ENCODE results near the gene RELA.
A peak's percentile ranks its signal among the peaks of the same experiment; 100 is the strongest.
"Not testable (repeated sequence)": the region's sequence is repeated elsewhere in the genome, so short reads cannot be mapped to it uniquely, and the experiment has no call there.

RELA gene
- 128 to 179 (median 141) reads per million in 4 experiments for total RNA-seq

DNA sequence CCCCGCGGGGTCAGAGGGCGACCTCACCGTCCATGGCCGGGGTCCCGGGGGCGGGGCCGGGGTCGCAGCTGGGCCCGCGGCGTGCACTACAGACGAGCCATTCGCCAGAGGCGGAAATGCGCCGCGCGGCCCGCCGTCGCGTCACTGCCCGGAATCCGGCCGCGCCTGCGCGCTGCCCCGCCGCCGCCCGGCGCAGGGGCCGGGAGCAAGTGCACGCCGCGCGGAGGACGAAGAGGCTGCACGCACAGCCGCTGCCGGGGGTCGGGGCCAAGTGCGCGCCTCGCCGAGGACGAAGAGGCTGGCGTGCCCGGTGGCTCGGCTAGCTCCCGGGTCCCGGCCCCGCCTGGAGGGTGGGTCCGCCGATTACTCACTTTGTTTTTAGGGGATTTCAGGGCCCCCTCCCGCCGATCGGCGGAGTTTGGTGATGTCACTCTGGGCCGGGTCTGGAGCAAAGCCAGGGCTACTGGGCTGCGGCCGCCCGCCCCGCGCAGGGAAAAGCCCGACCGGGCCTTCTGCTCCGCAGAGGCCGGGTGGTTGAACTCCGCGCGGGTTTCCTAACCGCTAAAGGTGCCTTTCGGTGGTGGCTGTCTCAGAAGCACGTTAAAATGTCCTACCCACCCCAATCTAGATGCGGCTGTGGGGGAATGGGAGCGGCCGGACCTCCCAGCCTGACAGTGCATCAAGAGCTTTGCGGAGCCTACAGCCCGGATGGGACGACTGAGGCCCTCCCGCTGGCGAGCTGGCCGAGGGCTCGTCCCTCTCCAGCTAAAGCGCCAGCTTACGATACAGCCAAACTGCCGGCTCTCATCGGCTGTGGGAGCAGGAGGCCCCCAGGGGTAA is at the start of gene RELA:
Gene RELA, minus strand, starts transcription at position 118 of the 840 bp plus-strand sequence. Its CDS starts 84 bp downstream, at position 34.
- DNase-seq: peak; percentile 81

DNA sequence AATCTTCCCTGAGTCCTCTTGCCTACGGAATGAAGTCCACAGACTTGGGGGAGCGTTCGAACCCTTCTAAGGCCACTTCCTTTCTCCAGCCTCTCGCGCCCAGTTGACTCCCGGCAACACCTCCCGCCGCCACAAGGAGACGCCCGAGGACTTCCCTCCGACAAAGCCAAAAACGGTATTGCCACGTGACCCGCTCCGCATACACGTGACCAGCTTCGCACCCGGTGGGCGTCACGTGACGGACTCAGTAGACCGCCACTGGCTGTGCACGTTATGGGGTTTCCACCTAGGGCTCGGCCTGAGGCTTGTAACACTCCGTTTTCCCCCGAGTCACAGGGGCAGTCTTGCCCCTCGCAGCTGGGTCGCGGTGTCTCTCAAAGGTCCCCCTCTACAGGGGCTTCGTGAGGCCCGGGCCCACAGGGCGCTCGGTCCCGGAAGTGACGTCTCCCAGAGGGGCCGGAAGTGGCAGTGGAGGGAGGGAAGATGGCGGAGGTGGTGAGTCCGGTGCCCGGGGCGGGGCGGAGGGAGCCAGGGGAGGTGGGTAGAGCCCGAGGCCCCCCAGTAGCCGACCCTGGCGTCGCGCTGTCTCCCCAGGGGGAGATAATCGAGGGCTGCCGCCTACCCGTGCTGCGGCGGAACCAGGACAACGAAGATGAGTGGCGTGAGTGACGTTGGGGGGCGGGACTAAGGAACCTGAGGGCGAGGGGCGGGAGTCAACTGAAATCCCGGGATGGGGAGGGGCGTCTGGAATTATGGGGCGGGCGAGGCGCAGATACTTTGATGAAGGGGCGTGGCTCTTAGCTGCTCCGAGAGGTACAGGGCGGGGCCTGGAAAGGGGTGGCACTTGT is 49.3 kb upstream of the RELA start, which contains the start of gene KAT5:
Gene KAT5, plus strand, starts transcription at position 468 of the 848 bp plus-strand sequence. Its CDS starts 16 bp downstream, at position 484.
- DNase-seq: peak; percentile 95

DNA sequence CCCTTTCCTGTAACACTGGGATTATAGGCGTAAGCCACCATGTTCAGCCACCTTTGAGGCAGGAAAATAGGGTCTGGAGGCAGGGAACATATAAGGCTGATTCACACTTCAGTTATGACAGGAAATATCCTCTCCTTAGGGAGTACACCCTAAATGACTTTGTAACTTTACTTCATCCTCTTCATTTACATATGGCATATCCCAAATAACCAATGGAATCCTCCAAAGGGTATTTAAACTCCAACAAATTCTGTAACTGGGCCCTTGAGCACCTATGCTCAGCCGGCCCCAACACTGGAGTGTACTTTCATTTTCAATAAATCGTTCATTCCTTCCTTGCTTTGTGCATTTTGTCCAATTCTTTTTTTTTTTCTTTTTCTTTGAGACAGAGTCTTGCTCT is 47.7 kb upstream of the RELA start:
- no peak for DNase-seq

- DNase-seq: no peak
Observed at GRCh38 chr11:65709661-65710060, 46.9 kb upstream of the RELA start.

- no peak for DNase-seq
Observed at GRCh38 chr11:65708451-65708850, 45.7 kb upstream of the RELA start.

GRCh38 chr11:65707002-65707401 is 44.3 kb upstream of the RELA start:
- not testable (repeated sequence) for DNase-seq

GRCh38 chr11:65706303-65706763 is 43.6 kb upstream of the RELA start:
- peak; percentile 61 for DNase-seq

DNA sequence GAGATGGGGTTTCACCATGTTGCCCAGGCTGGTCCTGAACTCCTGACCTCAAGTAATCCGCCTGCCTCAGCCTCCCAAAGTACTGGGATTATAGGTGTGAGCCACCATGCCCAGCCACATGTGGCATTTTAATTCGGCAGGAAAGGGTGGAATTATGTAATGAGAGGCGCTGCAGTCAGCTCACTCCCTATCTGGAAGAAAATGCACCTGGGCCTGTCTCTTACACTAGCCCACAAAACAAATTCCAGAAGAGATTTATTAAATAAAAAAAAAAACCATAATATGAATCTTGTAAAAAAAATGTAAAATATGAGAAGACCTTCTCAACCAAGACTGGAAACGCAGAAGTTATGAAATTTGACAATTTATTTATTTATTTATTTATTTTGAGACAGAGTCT is 41.1 kb upstream of the RELA start:
- DNase-seq: no peak

GRCh38 chr11:65701686-65702085 is 39.0 kb upstream of the RELA start:
- no peak for DNase-seq

- no peak for DNase-seq
Observed at GRCh38 chr11:65700399-65700798, 37.7 kb upstream of the RELA start.

- no peak for DNase-seq
Observed at GRCh38 chr11:65699306-65699705, 36.6 kb upstream of the RELA start.

GRCh38 chr11:65698205-65698604 is 35.5 kb upstream of the RELA start:
- no peak for DNase-seq

DNA sequence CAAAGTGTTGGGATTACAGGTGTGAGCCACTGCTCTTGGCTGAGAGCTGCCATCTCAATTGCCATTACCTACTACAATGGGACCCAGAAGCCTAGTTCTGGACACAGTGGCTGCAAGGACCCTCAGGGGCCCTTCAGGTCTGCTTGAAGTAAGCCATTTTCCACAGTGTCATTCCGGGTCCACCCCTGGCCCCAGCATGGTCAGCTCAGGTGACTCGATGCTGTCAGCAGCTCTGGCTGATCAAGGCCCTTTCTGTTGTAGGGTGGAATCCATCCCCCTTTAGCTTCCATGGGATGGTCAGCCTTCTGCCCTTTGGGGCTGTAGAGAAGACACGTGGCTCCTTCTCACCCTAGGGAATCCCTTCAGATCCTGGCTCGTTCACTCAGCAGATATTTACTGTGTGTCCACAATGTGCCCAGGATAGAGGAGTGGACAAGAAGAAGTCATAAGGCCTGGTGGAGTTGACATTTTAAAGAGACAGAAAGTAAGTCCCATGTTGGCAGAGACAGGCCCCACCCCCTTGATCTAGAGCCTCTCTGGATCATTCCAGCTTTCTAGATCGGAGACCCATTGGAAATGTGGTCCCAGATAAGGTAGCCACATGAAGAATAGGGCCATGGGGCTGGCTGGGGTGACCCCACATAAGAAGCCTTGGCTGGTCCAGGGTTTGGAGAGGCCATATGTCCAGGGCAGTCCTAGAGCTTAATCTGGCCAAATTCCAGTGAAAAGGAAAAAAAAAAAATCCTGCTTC is 34.3 kb upstream of the RELA start:
- DNase-seq: no peak

- DNase-seq: no peak
Observed at GRCh38 chr11:65695459-65696241, 32.9 kb upstream of the RELA start.

DNA sequence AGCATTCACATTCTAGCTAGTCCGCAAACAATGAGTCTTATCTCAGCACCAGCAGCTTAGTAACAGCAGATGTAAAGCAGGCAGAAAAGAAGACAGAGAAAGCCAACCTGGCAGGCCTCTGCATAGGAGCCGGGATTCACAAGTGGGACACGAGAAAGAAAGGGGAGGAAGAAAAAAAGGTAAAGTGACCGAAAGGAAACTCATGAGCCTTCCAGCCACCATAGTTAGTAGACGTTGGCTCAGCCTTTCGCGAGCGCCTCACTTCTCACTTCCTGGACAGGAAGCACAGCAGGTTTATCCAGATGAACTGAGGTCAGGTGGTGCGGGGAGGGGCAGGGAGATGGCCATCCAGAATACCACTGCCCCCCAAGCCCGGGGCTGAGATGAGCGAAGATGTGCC is 29.7 kb upstream of the RELA start:
- DNase-seq: no peak

DNA sequence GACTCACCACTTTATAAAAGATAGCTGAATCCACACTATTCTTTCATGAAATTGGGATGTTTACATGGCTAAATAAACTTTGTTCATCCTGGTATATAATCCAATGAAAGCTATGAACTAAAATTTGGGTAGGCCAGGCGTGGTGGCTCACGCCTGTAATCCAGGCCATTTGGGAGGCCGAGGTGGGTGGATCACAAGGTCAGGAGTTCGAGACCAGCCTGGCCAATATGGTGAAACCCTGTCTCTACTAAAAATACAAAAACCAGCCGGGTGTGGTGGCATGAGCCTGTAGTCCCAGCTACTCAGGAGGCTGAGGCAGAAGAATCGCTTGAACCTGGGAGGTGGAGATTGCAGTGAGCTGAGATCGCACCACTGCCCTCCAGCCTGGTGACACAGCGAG is 29.1 kb upstream of the RELA start:
- DNase-seq: not testable (repeated sequence)

DNA sequence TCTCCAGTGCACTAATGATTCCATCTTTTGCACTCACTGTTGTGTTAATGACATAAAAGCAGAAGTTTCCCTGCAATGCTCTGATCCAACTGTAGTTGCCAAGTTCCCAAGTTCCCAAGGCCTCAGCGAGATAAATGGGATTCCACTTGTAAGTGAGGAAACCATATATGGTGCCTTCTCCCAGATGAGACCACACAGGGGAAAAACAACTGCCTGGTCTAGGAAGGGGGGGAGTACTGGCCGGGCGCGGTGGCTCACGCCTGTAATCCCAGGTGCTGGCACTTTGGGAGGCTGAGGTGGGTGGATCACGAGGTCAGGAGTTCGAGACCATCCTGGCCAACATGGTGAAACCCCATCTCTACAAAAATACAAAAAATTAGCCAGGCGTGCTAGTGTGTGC is 23.3 kb upstream of the RELA start:
- no peak for DNase-seq

DNA sequence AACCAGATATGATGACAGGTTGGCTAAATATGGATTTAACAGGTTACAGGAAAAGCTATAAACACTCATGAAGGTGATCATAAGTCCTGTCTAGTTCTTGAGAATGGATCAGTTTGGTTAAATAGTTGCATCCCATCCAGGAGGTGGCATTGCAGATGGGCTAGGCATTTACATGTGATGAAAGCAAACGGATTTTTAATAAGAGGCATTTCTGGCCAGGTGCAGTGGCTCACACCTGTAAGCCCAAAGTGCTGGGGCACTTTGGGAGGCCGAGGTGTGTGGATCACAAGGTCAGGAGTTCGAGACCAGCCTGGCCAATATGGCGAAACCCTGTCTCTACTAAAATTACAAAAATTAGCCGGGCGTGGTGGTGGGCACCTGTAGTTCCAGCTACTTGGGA is 20.8 kb upstream of the RELA start:
- DNase-seq: not testable (repeated sequence)

DNA sequence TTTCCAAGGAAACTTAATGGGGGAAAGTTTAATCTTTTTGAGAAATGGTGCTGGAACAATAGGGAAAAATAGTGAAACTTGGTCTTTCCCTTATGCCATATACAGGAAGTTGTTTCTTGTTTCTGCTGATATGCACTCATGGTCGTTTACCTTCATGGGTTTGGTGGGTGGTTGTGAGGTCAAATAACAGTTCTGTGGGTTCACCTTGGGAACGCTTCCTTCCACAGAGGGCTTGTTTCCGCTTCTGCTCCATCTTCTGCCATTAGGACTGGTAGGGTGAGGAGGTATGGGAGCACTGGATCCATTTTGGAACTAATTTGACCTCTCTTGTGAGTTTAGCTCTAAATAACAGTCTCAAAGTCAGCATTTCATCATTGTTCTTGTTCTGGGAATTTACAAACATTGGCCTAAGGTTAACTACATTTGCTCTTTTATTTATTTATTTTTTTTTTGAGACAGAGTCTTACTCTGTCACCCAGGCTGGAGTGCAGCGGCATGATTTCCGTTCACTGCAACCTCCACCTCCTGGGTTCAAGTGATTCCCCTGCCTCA is 17.6 kb upstream of the RELA start:
- DNase-seq: no peak

DNA sequence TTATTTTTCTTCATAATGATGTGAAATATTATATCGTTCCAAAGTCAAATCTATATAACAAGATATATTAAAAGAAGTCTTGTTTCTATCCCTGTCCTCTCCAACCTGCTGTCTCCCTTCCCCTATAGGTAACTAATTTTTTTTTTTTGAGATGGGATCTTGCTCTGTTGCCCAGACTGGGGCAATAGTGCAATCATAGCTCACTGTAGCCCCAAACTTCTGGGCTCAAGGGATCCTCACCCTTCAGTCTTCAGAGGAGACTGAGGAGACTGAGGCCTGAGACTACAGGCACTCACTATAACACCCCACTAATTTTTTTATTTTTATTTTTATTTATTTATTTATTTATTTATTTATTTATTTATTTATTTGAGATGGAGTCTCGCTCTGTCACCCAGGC is 10.3 kb upstream of the RELA start:
- DNase-seq: no peak

DNA sequence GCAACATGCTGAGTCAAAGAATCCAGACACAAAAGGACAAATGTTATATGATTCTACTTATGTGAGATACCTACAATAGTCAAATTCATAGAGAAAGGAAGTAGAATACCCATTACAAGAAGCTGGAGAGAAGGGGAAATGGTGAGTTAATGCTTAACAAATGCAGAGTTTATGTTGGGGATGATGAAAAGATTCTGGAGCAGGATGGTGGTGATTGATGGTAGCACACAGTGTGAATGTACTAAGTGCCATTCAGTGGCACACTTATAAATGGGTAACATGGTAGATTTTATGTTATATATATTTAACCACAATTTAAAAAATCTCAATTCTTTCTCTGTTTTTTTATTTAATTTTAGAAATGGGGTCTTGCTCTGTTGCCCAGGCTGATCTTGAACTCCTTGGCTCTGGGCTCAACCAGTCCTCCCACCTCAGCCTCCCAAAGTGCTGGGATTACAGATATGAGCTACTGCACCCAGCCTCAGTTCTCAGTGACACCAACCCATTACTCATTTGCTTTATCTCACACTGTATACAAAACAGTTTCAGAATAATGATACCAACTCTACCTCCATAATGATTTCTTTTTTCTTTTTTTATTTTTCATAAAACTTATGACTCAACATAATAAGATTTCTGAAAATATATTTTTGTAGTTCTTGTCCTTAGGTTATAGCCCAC is 9.6 kb upstream of the RELA start:
- DNase-seq: no peak
